ENCODE data around the gene TOP3A.

DNA sequence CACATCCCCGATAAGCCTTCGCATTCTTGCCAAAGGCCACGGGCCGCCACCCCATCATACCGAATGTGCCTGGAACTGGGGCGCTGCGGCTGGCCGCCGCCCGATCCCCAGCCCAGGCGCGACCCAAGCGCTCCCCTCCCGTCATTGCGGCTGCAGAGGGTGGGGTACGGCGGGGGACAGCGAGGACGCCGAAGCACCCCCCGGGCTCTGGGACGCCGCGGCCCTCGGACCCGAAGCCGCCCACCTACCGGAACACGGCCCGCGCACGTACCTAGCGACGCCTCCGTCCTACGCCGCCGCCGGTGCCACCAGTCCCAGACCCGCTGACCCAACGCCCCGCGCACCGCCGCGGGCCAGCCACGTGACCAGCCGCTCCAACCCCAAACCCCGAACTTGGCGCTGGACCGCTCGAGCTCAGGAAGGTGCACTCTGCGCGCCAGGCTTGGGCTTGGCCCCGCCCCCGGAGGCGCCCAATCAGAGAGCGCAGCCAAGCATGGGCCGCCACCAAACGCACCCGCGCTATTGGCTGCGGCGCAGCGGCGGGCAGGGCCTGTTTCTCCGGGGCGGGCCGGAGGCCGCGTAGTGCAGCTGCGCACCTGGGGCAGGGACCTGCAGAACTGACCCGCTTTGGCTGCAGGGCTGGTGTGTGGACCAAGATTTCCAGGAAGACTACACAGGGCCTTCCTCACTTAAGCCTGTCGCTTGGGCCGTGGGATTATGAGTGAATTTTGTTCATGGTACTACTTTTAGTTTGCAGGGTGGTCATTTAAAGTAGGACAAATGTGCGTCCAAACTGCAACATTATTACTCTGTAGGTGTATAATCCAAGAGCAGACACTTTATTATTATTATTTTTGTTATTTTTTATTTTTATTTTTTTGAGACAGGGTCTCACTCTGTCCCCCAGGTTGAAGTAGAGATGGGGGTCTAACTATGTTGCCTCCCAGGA, 48.6 kb upstream of the TOP3A start, which contains the start of gene SHMT1:
- TF ChIP-seq POLR2AphosphoS5 (IDR thresholded peaks at IDR 0.05; ENCODE audit: low read depth) (peak; percentile 91), CTCF (conservative IDR thresholded peaks at IDR 0.05; ENCODE audit: low read depth in 2 of 2) (no peak)

Measured in GM23338 (cell line).